OCI-LY7 (cell line): ENCODE data around the gene SH3GLB2.

Experiments
- EZH2phosphoT487 ChIP-seq: fragments of 200-600 bp; sonication (generic); IDR thresholded peaks from 2 replicates; pipeline ENCODE4 v1.6.1; 2018; ENCODE audit warnings: low read depth, borderline replicate concordance, mild to moderate bottlenecking, mixed run types, antibody characterized with exemption, low read length, moderate library complexity, mixed read lengths
- TF ChIP-seq, protein P1 (sequence below): fragments of 200-600 bp; sonication (generic); conservative IDR thresholded peaks from 2 replicates; pipeline ENCODE4 v1.5.1; 2014; ENCODE audit warnings: mild to moderate bottlenecking, antibody characterized with exemption, low read length, moderate library complexity, mixed read lengths

GRCh38 chr9:128969491-128969890 is 58.6 kb downstream of the SH3GLB2 start:
- TF ChIP-seq, protein P1, sequence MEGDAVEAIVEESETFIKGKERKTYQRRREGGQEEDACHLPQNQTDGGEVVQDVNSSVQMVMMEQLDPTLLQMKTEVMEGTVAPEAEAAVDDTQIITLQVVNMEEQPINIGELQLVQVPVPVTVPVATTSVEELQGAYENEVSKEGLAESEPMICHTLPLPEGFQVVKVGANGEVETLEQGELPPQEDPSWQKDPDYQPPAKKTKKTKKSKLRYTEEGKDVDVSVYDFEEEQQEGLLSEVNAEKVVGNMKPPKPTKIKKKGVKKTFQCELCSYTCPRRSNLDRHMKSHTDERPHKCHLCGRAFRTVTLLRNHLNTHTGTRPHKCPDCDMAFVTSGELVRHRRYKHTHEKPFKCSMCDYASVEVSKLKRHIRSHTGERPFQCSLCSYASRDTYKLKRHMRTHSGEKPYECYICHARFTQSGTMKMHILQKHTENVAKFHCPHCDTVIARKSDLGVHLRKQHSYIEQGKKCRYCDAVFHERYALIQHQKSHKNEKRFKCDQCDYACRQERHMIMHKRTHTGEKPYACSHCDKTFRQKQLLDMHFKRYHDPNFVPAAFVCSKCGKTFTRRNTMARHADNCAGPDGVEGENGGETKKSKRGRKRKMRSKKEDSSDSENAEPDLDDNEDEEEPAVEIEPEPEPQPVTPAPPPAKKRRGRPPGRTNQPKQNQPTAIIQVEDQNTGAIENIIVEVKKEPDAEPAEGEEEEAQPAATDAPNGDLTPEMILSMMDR, result no peak
- no peak for TF ChIP-seq EZH2phosphoT487
